Glutamatergic neuron (in vitro differentiated cells): ENCODE results near the gene TPCN2. TPM values are rescaled to one million over a fixed set of nuclear protein-coding genes. Genes with fewer than 3 reads are reported as not detected.

ENCODE experiments used
- DNase-seq: peaks from one replicate; pipeline ENCODE4 v3.0.0; 2022
- H3K27ac Mint-ChIP-seq: one replicate; pipeline ENCODE4 v1.8.0; 2020; ENCODE audit warnings: mild to moderate bottlenecking, mixed read lengths, inconsistent platforms; ENCODE audit not compliant: unreplicated experiment
- H3K27me3 Mint-ChIP-seq: one replicate; pipeline ENCODE4 v1.8.0; 2020; ENCODE audit warnings: mild to moderate bottlenecking, moderate library complexity, mixed read lengths, inconsistent platforms; ENCODE audit not compliant: unreplicated experiment
- H3K36me3 Mint-ChIP-seq: one replicate; pipeline ENCODE4 v1.8.0; 2020; ENCODE audit warnings: mild to moderate bottlenecking, mixed read lengths, inconsistent platforms; ENCODE audit not compliant: unreplicated experiment
- H3K4me1 Mint-ChIP-seq: one replicate; pipeline ENCODE4 v1.8.0; 2020; ENCODE audit warnings: mild to moderate bottlenecking, low read depth, mixed read lengths, inconsistent platforms; ENCODE audit not compliant: unreplicated experiment
- H3K4me3 Mint-ChIP-seq: one replicate; pipeline ENCODE4 v1.8.0; 2020; ENCODE audit warnings: mild to moderate bottlenecking, mixed read lengths, inconsistent platforms; ENCODE audit not compliant: unreplicated experiment
- H3K9me3 Mint-ChIP-seq: one replicate; pipeline ENCODE4 v1.8.0; 2020; ENCODE audit warnings: mild to moderate bottlenecking, moderate library complexity, mixed read lengths, inconsistent platforms; ENCODE audit not compliant: unreplicated experiment
- total RNA-seq: library from RNA; stranded (reverse); fragmentation: NEBNext Ultra II Directional; extraction: Animal tissue kit (Norgen Biotek cat#: 25700); gene quantifications from one replicate; pipeline ENCODE4 v1.2.1, GENCODE V29; 2021; ENCODE audit not compliant: unreplicated experiment
- TF ChIP-seq, protein P1 (sequence below): fragments of 200-600 bp; sonication (generic); IDR thresholded peaks from one replicate; pipeline ENCODE4 v1.5.0; 2021; ENCODE audit not compliant: partially characterized antibody, unreplicated experiment

The TPCN2 gene
- total RNA-seq, 1 donor from 2014 or later = 17.2 TPM

DNA sequence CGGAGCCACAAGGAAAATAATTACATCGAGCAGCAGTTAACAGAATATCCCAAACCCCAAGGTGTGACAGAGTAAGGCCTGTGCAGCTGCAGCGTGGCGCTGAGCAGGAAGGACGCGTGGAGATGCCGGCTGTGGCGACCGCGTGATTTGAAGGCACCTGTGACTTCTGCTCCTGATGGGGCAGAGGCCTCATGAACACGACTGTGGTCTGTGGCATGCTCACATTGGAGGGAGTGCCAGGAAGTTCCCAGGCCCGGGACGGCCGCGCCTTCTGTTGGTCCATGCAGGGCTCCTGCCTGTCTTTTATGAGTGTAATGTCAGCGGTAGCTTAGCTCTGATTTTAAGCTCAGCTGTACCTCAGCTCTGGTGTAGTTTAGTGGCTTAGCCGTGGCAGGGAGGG is 50.4 kb downstream of the TPCN2 start:
- TF ChIP-seq, protein P1, sequence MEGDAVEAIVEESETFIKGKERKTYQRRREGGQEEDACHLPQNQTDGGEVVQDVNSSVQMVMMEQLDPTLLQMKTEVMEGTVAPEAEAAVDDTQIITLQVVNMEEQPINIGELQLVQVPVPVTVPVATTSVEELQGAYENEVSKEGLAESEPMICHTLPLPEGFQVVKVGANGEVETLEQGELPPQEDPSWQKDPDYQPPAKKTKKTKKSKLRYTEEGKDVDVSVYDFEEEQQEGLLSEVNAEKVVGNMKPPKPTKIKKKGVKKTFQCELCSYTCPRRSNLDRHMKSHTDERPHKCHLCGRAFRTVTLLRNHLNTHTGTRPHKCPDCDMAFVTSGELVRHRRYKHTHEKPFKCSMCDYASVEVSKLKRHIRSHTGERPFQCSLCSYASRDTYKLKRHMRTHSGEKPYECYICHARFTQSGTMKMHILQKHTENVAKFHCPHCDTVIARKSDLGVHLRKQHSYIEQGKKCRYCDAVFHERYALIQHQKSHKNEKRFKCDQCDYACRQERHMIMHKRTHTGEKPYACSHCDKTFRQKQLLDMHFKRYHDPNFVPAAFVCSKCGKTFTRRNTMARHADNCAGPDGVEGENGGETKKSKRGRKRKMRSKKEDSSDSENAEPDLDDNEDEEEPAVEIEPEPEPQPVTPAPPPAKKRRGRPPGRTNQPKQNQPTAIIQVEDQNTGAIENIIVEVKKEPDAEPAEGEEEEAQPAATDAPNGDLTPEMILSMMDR = no peak
- Mint-ChIP-seq H3K27ac (no peak overlapping the region), H3K9me3 (peaks cover 5% of the 10 kb centered on the region), H3K4me1 (peaks cover 2% of the 10 kb centered on the region), H3K4me3 (no peak overlapping the region), H3K36me3 (no peaks in the 10 kb centered on the region), H3K27me3 (peaks cover 2% of the 10 kb centered on the region)
- peak; percentile 15 for DNase-seq

DNA sequence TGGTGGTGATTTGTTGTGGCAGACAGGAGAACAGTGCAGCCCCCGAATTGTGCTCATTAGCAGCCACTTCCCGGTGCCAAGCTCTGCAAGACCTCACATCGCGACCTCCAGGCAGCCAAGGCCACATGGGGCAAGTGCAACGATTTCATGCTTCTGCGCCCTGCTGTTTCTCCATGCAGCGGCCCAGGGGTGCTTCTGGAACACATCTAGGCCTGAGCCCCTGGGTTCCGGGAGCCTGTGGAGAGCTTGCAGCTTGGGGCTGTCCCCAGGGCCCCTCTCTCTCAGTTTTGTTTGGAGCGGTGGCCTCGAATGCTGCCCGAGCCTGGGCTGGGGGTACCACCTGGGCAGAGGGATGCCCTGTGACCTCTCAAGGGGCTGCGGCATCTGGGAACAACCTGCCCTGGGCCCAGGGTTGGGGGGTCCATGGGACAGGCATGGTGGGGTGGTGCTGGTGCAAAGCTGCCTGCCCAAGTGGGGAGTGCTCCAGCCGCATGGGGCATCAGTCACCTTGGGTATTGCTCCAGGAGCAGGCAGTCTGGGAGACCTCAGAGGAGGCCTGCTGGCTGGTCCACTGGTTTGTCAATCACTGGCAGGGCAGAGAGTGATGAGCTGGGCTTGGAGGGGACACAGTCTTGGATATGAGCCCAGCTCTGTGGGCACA is 51.9 kb downstream of the TPCN2 start:
- DNase-seq = peak; percentile 15
- H3K27ac Mint-ChIP-seq = no peak overlapping the region
- H3K9me3 Mint-ChIP-seq = peaks cover 4% of the 10 kb centered on the region
- H3K27me3 Mint-ChIP-seq = peaks cover 2% of the 10 kb centered on the region
- no peaks in the 10 kb centered on the region for H3K36me3 Mint-ChIP-seq
- H3K4me1 Mint-ChIP-seq = peaks cover 2% of the 10 kb centered on the region
- H3K4me3 Mint-ChIP-seq = no peak overlapping the region
- TF ChIP-seq, protein P1 = no peak

DNA sequence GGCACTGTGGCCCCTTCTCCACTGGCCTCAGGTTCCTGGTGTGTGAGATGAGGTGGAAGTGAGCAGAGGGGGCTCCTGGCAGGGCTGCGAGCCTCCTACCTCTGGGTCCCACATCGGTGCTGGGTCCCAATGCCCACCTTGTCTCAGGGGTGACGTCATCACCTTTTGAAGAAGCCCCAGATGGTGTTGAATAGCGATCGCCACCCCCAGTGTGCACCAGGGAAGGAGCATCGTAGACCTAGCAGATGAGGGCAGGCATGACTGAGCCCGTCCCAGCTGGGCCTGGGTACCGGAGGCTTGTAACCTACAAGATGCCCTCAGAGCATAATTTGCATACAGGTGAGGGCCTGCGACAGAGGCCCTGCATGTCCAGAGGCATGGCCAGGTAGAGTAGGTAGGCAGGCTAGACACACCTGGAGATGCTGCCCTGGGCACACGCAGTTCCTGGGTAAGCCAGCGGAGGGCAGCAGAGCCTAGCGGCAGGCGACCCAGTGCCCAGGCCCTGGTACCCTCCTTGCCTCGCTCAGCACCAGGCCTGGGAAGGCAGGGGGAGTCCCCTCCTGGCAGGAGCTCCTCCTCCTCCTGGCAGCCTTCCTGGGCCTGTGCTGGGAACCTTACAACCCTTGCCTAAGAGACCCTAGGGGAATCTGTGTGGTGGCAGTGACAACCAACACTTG is 52.5 kb downstream of the TPCN2 start:
- peaks cover 2% of the 10 kb centered on the region for H3K27me3 Mint-ChIP-seq
- peaks cover 4% of the 10 kb centered on the region for H3K4me1 Mint-ChIP-seq
- no peak overlapping the region for H3K27ac Mint-ChIP-seq
- H3K36me3 Mint-ChIP-seq = no peaks in the 10 kb centered on the region
- peaks cover 4% of the 10 kb centered on the region for H3K9me3 Mint-ChIP-seq
- H3K4me3 Mint-ChIP-seq = no peak overlapping the region
- DNase-seq = peak; percentile 79
- TF ChIP-seq, protein P1 = peak; percentile 99

DNA sequence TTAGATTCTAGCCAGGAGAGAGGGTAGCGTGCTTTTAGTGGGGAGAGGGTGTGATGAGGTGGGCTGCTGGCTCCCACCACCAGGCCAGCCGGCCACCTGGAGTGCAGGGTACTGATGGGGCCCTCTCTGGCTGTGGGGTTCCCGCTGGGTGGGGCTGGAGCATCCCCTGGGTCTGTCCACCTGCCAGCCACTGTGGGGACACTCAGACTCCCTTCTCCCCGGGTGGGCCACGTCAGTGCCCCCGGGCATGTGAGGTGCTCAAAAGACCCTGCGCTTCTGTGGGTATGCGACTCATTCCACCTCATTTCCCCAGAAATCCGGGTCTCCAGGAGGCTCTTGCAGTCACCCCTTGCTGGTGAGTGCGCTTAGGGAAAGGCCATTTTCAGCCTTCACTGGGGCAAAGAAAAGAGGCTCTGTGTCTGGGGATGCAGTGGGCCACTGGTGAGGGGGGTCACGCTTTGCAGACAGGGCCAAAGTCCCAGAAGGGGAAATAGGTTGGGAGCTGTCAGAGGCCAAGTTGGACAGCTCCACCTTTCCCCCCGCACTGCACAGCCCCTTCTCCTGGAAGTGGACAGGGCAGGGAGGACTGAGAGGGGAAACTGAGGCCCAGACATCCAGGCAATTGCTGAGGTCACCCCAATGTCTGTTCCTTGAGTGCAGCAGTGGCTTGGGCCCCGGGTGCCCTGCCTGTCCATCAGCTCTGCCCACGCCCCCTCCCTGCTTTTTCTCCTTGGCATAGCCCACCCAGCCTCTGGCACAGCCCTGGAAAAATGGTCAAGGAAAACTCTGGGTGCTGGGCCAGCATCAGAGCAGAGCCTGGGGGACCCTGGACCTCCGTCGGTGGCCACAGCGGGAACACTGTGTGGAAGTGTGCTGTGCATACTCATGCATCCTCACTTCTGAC is 53.3 kb downstream of the TPCN2 start:
- peak; percentile 12 for DNase-seq
- no peak overlapping the region for H3K4me3 Mint-ChIP-seq
- no peaks in the 10 kb centered on the region for H3K36me3 Mint-ChIP-seq
- TF ChIP-seq, protein P1 = no peak
- H3K9me3 Mint-ChIP-seq = peaks cover 4% of the 10 kb centered on the region
- peaks cover 2% of the 10 kb centered on the region for H3K27me3 Mint-ChIP-seq
- H3K27ac Mint-ChIP-seq = no peak overlapping the region
- H3K4me1 Mint-ChIP-seq = peaks cover 4% of the 10 kb centered on the region
